HepG2 (cell line): ENCODE data around the gene CDH23. TPM values are rescaled to one million over a fixed set of nuclear protein-coding genes. Genes with fewer than 3 reads are reported as not detected.

Experiments used
- ATAC-seq: fragments of 200-7000 bp; cut with Tn5 transposase; 3 replicates; pipeline ENCODE4 v1.9.1; 2020; ENCODE audit warnings: mild to moderate bottlenecking, moderate library complexity
- BruUV-seq: library from RNA; stranded (reverse); fragments of 400-500 nt; replicated peaks from 2 replicates; lab custom pipeline; 2021; lab: Mats Ljungman, UMichigan
- CTCF ChIA-PET: fragments of 300-600 bp; formaldehyde crosslinking; extraction: SDS; loops from one replicate; lab custom pipeline; 2021; ENCODE audit warnings: low total read pairs, inconsistent platforms, low intra/inter-chr PET ratio; lab: Yijun Ruan, JAX
- POLR2A ChIA-PET: fragments of 350-600 bp; sonication (Branson Sonifier 250); formaldehyde crosslinking; loops from one replicate; lab custom pipeline; 2020; ENCODE audit warnings: antibody characterized with exemption, inconsistent platforms; lab: Yijun Ruan, JAX
- DNase-seq: peaks from one replicate; pipeline ENCODE4 v3.0.0-alpha.2; 2015; ENCODE audit warnings: low spot score
- FAIRE-seq: peaks from 3 replicates; lab custom pipeline; 2011; peaks lifted over from hg19 to GRCh38; lab: Jason Lieb, UNC
- H2AFZ ChIP-seq: one replicate; pipeline ENCODE4 v1.6.1; 2011; ENCODE audit warnings: low read length, inconsistent platforms
- H3K27ac ChIP-seq: fragments of 300-600 bp; 3 replicates; pipeline ENCODE4 v1.8.0; 2011; ENCODE audit warnings: mixed run types, mild to moderate bottlenecking, mixed read lengths, low read length, inconsistent platforms; ENCODE audit not compliant: insufficient read depth; ENCODE audit errors: extremely low read length
- H3K27me3 ChIP-seq, 2 experiments: fragments of 200-600 bp in 1 of 2; 2 replicates in 1 of 2; 3 replicates in 1 of 2; pipeline versions ENCODE4 v1.6.0 to v1.8.0; 2011; ENCODE audit warnings: low read length in 2 of 2, mild to moderate bottlenecking in 2 of 2, moderate library complexity in 2 of 2, inconsistent platforms in 1 of 2; ENCODE audit not compliant: insufficient read depth in 2 of 2, control insufficient read depth in 1 of 2
- H3K36me3 ChIP-seq, 2 experiments: fragments of 200-600 bp in 1 of 2; replicated peaks in 1 of 2; 2 replicates in 1 of 2; 3 replicates in 1 of 2; pipeline versions ENCODE4 v1.5.1 to v1.8.0; 2011; ENCODE audit warnings: low read length in 2 of 2, inconsistent platforms in 1 of 2; ENCODE audit not compliant: insufficient read depth in 2 of 2, control insufficient read depth in 1 of 2
- H3K4me1 ChIP-seq: 2 replicates; pipeline ENCODE4 v1.5.1; 2012; ENCODE audit warnings: low read length, inconsistent platforms; ENCODE audit not compliant: insufficient read depth
- H3K4me2 ChIP-seq: 2 replicates; pipeline ENCODE4 v1.6.0; 2011; ENCODE audit warnings: low read depth, low read length, inconsistent platforms
- H3K4me3 ChIP-seq, 3 experiments: fragments of 200-600 bp in 1 of 3; sonication (generic), shearing (Covaris generic) in 1 of 3; replicated peaks in 1 of 3; 2 replicates each; pipeline ENCODE4 v1.5.1; 2011 to 2016; ENCODE audit warnings: low read length in 3 of 3, inconsistent platforms in 2 of 3, low read depth in 2 of 3, mild to moderate bottlenecking in 2 of 3, control low read depth in 1 of 3, mixed read lengths in 1 of 3; ENCODE audit not compliant: insufficient read depth in 1 of 3
- H3K79me2 ChIP-seq: one replicate; pipeline ENCODE4 v1.6.1; 2011; ENCODE audit warnings: low read length, inconsistent platforms; ENCODE audit not compliant: insufficient read depth
- H3K9ac ChIP-seq: 2 replicates; pipeline ENCODE4 v1.6.0; 2011; ENCODE audit warnings: mild to moderate bottlenecking, low read depth, low read length, inconsistent platforms; ENCODE audit not compliant: insufficient read depth
- H3K9me3 ChIP-seq: 2 replicates; pipeline ENCODE4 v1.5.1; 2012; ENCODE audit warnings: mild to moderate bottlenecking, low read length
- H4K20me1 ChIP-seq: 2 replicates; pipeline ENCODE4 v1.6.0; 2011; ENCODE audit warnings: inconsistent platforms, mild to moderate bottlenecking, low read length, moderate library complexity; ENCODE audit not compliant: insufficient read depth
- CREBL2 ChIP-seq: sonication (generic); formaldehyde crosslinking; IDR thresholded peaks from 2 replicates; pipeline ENCODE4 v1.8.1; 2023; ENCODE audit warnings: missing genetic modification reagents, mild to moderate bottlenecking, borderline replicate concordance
- CSRNP1 ChIP-seq: sonication (generic); formaldehyde crosslinking; IDR thresholded peaks from 2 replicates; pipeline ENCODE4 v1.8.1; 2023; ENCODE audit warnings: mild to moderate bottlenecking, missing genetic modification reagents
- CTCF ChIP-seq: sonication (generic); formaldehyde crosslinking; IDR thresholded peaks from 2 replicates; pipeline ENCODE4 v1.5.0; 2020; ENCODE audit warnings: mild to moderate bottlenecking, missing genetic modification reagents, moderate library complexity
- DMTF1 ChIP-seq: sonication (generic); formaldehyde crosslinking; IDR thresholded peaks from 2 replicates; pipeline ENCODE4 v1.4.0; 2020; ENCODE audit warnings: mild to moderate bottlenecking, missing genetic modification reagents
- HNF1A ChIP-seq, 2 experiments: sonication (generic) in 1 of 2; formaldehyde crosslinking in 1 of 2; IDR thresholded peaks; 2 replicates each; pipeline versions ENCODE4 v1.4.0 to v1.6.1; 2016 to 2020; ENCODE audit warnings: borderline replicate concordance in 1 of 2, low read depth in 1 of 2, mild to moderate bottlenecking in 1 of 2, missing genetic modification reagents in 1 of 2
- KLF11 ChIP-seq: IDR thresholded peaks from 2 replicates; pipeline ENCODE4 v1.6.1; 2016; ENCODE audit warnings: missing compliant biosample characterization
- SMC3 ChIP-seq: IDR thresholded peaks from 2 replicates; pipeline ENCODE4 v1.6.1; 2011; ENCODE audit warnings: low read length, improper control_type of control experiment
- STAG1 ChIP-seq: sonication (generic); formaldehyde crosslinking; IDR thresholded peaks from 2 replicates; pipeline ENCODE4 v1.4.0; 2020; ENCODE audit warnings: missing genetic modification reagents
- TEAD3 ChIP-seq: optimal IDR thresholded peaks from 2 replicates; pipeline ENCODE3; 2016; ENCODE audit warnings: borderline replicate concordance
- ZFP36L1 ChIP-seq: sonication (generic); formaldehyde crosslinking; IDR thresholded peaks from 2 replicates; pipeline ENCODE4 v1.8.0; 2022; ENCODE audit warnings: mild to moderate bottlenecking, missing genetic modification reagents, moderate library complexity
- ZNF329 ChIP-seq: sonication (generic); formaldehyde crosslinking; IDR thresholded peaks from 2 replicates; pipeline ENCODE4 v1.9.0; 2021; ENCODE audit warnings: low read depth, mild to moderate bottlenecking, missing genetic modification reagents
- ZNF354B ChIP-seq: sonication (generic); formaldehyde crosslinking; IDR thresholded peaks from 2 replicates; pipeline ENCODE4 v1.8.0; 2022; ENCODE audit warnings: mild to moderate bottlenecking, missing genetic modification reagents
- ZNF761 ChIP-seq: sonication (generic); formaldehyde crosslinking; conservative IDR thresholded peaks from 2 replicates; pipeline ENCODE4 v1.4.0; 2020; ENCODE audit warnings: mild to moderate bottlenecking, missing genetic modification reagents
- WGBS: methylation state at CpG from one replicate; pipeline ENCODE4 v1.1.6; 2017; ENCODE audit warnings: low lambda C conversion rate; 5-methylcytosine and 5-hydroxymethylcytosine counted together
- in situ Hi-C: cut with HindIII; loops from 2 replicates; pipeline ENCODE4 v1.10.0; 2017; ENCODE audit warnings: low pct_unique_long_range_greater_than_20kb; ENCODE audit not compliant: extremely low pct_ligation_motif_present
- intact Hi-C: fragments of 100-400 bp; cut with micrococcal nuclease; formaldehyde crosslinking; loops from one replicate; pipeline ENCODE4 v1.10.0; 2022; ENCODE audit not compliant: unreplicated experiment
- polyA plus RNA-seq, 8 experiments: library from polyadenylated mRNA; depleted of rRNA in 3 of 8; stranded (reverse) in 7 of 8; unstranded in 1 of 8; fragments of >200 nt; fragmentation: Illumina TruSeq in 4 of 8; extraction: Trizol in 4 of 8; gene quantifications; 2 replicates each; pipeline versions ENCODE4 v1.2.1 to v1.2.3, GENCODE V29; 2011 to 2016; ENCODE audit warnings: low read depth in 4 of 8, missing spikeins in 1 of 8, mixed read lengths in 1 of 8; ENCODE audit not compliant: insufficient read depth in 1 of 8
- total RNA-seq, 5 experiments: library from RNA; depleted of rRNA; stranded (reverse); fragments of >200 nt; fragmentation: Illumina TruSeq; extraction: Trizol; gene quantifications; 2 replicates each; pipeline ENCODE4 v1.2.3, GENCODE V29; 2016; ENCODE audit warnings: low read depth in 1 of 5

Gene CDH23
- total and polyA plus RNA-seq, 2 of the 13 experiments (the other 11 are each of a cell fraction or from before 2014, with no cell fraction given): 0.13 TPM; not detected in 1

- FAIRE-seq: peak; percentile 51
- TF ChIP-seq TEAD3 (peak; percentile 51), ZNF761 (CRISPR knock-in tag) (no peak), ZNF329 (CRISPR knock-in tag) (no peak), ZNF354B (CRISPR knock-in tag) (no peak), SMC3 (peak; percentile 31; the same call in 1 of the 2 replicates), CTCF (peak; percentile 62), DMTF1 (no peak), STAG1 (CRISPR knock-in tag) (peak; percentile 62), HNF1A (IDR thresholded peaks at IDR 0.05; ENCODE audit: low read depth) (no peak), HNF1A (CRISPR knock-in tag; IDR thresholded peaks at IDR 0.05; ENCODE audit: borderline replicate concordance) (no peak), ZFP36L1 (CRISPR knock-in tag) (no peak), CREBL2 (CRISPR knock-in tag) (no peak), KLF11 (CRISPR knock-in tag) (no peak), CSRNP1 (CRISPR knock-in tag) (no peak)
- TF ChIP-seq, all 625 proteins: peak for 4
- ChIA-PET POLR2A (interaction anchor here (1.7 kb wide), 1 partner anchor 9 kb away, joined by 5 read pairs; no protein-coding TSS in a partner anchor), CTCF (no interaction called here)
- no peaks in the 10 kb centered on the region for H3K36me3 ChIP-seq
- intact Hi-C loops: no loop called here
- no peaks in the 10 kb centered on the region for H3K4me1 ChIP-seq
- H3K79me2 ChIP-seq: no peaks in the 10 kb centered on the region
- no peaks in the 10 kb centered on the region for H4K20me1 ChIP-seq
- in situ Hi-C loops: no loop called here
- H2AFZ ChIP-seq: no peak overlapping the region
- WGBS: 45% methylated on average over 12 of the region's 14 CpGs
- no TSS peak for BruUV-seq
- ATAC-seq (peak; percentile 65), DNase-seq (peak; percentile 18)
- no peaks in the 10 kb centered on the region for H3K9me3 ChIP-seq
- peaks cover 1 to 9% of the 10 kb centered on the region in 2 experiments; a peak in 2 of 5 replicates for H3K27me3 ChIP-seq
- H3K4me3 ChIP-seq: no peak overlapping the region
- H3K4me2 ChIP-seq: no peak overlapping the region
- H3K9ac ChIP-seq: no peak overlapping the region
- no peak overlapping the region for H3K27ac ChIP-seq
Measured at GRCh38 chr10:71647526-71648253, 251.0 kb downstream of the CDH23 start.
